Liver (tissue), 9 donors: ENCODE results near the gene INPP5A. TPM values are rescaled to one million over a fixed set of nuclear protein-coding genes. Genes with fewer than 3 reads are reported as not detected.

Experiments used
- DNase-seq: peaks from one replicate; pipeline ENCODE4 v3.0.0-alpha.2; 2017; ENCODE audit warnings: low spot score
- H3K27ac ChIP-seq, 2 donors: one replicate each; pipeline ENCODE4 v1.7.0; 2013; ENCODE audit warnings: inconsistent platforms in 2 of 2, low read length in 2 of 2, control low read depth in 1 of 2, low read depth in 1 of 2, mild to moderate bottlenecking in 1 of 2
- H3K27me3 ChIP-seq, 4 donors: one replicate each; pipeline versions ENCODE4 v1.6.1 to v1.7.0; 2013; ENCODE audit warnings: low read length in 3 of 4, inconsistent platforms in 1 of 4, mild to moderate bottlenecking in 1 of 4, moderate library complexity in 1 of 4; ENCODE audit not compliant: control insufficient read depth in 4 of 4, insufficient read depth in 4 of 4
- H3K36me3 ChIP-seq, 4 donors: one replicate each; pipeline versions ENCODE4 v1.6.1 to v1.7.0; 2013; ENCODE audit warnings: low read length in 3 of 4, mild to moderate bottlenecking in 3 of 4, low read depth in 1 of 4, moderate library complexity in 1 of 4; ENCODE audit not compliant: control insufficient read depth in 4 of 4, insufficient read depth in 3 of 4
- H3K4me1 ChIP-seq, 4 donors: one replicate each; pipeline versions ENCODE4 v1.6.1 to v1.7.0; 2013; ENCODE audit warnings: low read length in 3 of 4, mild to moderate bottlenecking in 3 of 4, moderate library complexity in 1 of 4; ENCODE audit not compliant: control insufficient read depth in 4 of 4, insufficient read depth in 4 of 4
- H3K4me3 ChIP-seq, 3 donors: one replicate each; pipeline versions ENCODE4 v1.6.1 to v1.7.0; 2013; ENCODE audit warnings: low read length in 3 of 3, control low read depth in 1 of 3, low read depth in 1 of 3, mild to moderate bottlenecking in 1 of 3
- H3K9ac ChIP-seq, 2 donors: one replicate each; pipeline ENCODE4 v1.7.0; 2013; ENCODE audit warnings: low read length in 2 of 2, mild to moderate bottlenecking in 2 of 2, moderate library complexity in 2 of 2, control low read depth in 1 of 2, low read depth in 1 of 2
- H3K9me3 ChIP-seq, 4 donors: one replicate each; pipeline versions ENCODE4 v1.6.1 to v1.7.0; 2013; ENCODE audit warnings: low read length in 3 of 4; ENCODE audit not compliant: control insufficient read depth in 4 of 4
- EGR1 ChIP-seq, 2 donors: IDR thresholded peaks; 2 replicates each; pipeline ENCODE4 v1.6.1; 2016 to 2018; ENCODE audit warnings: antibody characterized with exemption in 2 of 2, low read depth in 2 of 2
- FOXA1 ChIP-seq: IDR thresholded peaks from 2 replicates; pipeline ENCODE4 v1.6.1; 2016; ENCODE audit warnings: antibody characterized with exemption
- FOXA2 ChIP-seq: IDR thresholded peaks from 2 replicates; pipeline ENCODE4 v1.6.1; 2016; ENCODE audit warnings: antibody characterized with exemption
- GABPA ChIP-seq, 2 donors: IDR thresholded peaks in 1 of 2; conservative IDR thresholded peaks in 1 of 2; 2 replicates each; pipeline ENCODE4 v1.6.1; 2016; ENCODE audit warnings: antibody characterized with exemption in 2 of 2, mild to moderate bottlenecking in 1 of 2, moderate library complexity in 1 of 2
- HNF4A ChIP-seq, 2 donors: conservative IDR thresholded peaks; 2 replicates each; pipeline ENCODE4 v1.6.1; 2016; ENCODE audit warnings: antibody characterized with exemption in 2 of 2, mild to moderate bottlenecking in 2 of 2
- JUND ChIP-seq, 2 donors: IDR thresholded peaks; 2 replicates each; pipeline ENCODE4 v1.6.1; 2016; ENCODE audit warnings: antibody characterized with exemption in 2 of 2
- NR2F2 ChIP-seq: IDR thresholded peaks from 2 replicates; pipeline ENCODE4 v1.6.1; 2016; ENCODE audit warnings: antibody characterized with exemption
- RAD21 ChIP-seq, 2 donors: IDR thresholded peaks; 2 replicates each; pipeline ENCODE4 v1.6.1; 2016; ENCODE audit warnings: antibody characterized with exemption in 2 of 2, mild to moderate bottlenecking in 2 of 2
- RXRA ChIP-seq, 2 donors: IDR thresholded peaks; 2 replicates each; pipeline ENCODE4 v1.6.1; 2017 to 2018; ENCODE audit warnings: antibody characterized with exemption in 2 of 2, mild to moderate bottlenecking in 1 of 2
- SP1 ChIP-seq: IDR thresholded peaks from 2 replicates; pipeline ENCODE4 v1.6.1; 2018; ENCODE audit warnings: antibody characterized with exemption, mild to moderate bottlenecking
- TAF1 ChIP-seq: conservative IDR thresholded peaks from 2 replicates; pipeline ENCODE4 v1.6.1; 2016; ENCODE audit warnings: antibody characterized with exemption, mild to moderate bottlenecking
- YY1 ChIP-seq: IDR thresholded peaks from 2 replicates; pipeline ENCODE4 v1.6.1; 2016; ENCODE audit warnings: antibody characterized with exemption, mild to moderate bottlenecking
- WGBS: extraction: QIAGEN DNeasy Blood & Tissue Kit; methylation state at CpG from one replicate; pipeline ENCODE4 v1.1.7; 2013; 5-methylcytosine and 5-hydroxymethylcytosine counted together
- polyA plus RNA-seq, 2 donors: library from polyadenylated mRNA; stranded (reverse) in 1 of 2; unstranded in 1 of 2; fragments of 200-250 nt in 1 of 2; fragments of >200 nt in 1 of 2; fragmentation: Nextera tagmentation in 1 of 2; extraction: Ambion mirVana in 1 of 2; gene quantifications; one replicate each; pipeline versions ENCODE4 v1.2.1 to v1.2.3, GENCODE V29; 2013 to 2015
- total RNA-seq, 2 donors: library from RNA; depleted of rRNA; stranded (reverse); fragments of >200 nt; gene quantifications; one replicate each; pipeline ENCODE4 v1.2.3, GENCODE V29; 2014
- TF ChIP-seq, protein P1 (sequence below): IDR thresholded peaks from 2 replicates; pipeline ENCODE4 v1.6.1; 2016; ENCODE audit warnings: antibody characterized with exemption
- TF ChIP-seq, protein P2 (sequence below): IDR thresholded peaks from 2 replicates; pipeline ENCODE4 v1.6.1; 2016; ENCODE audit warnings: antibody characterized with exemption, mild to moderate bottlenecking
- TF ChIP-seq, protein P3 (sequence below): fragments of 150-350 bp; IDR thresholded peaks from 2 replicates; pipeline ENCODE4 v1.5.1; 2017; ENCODE audit warnings: improper control_type of control experiment, low read depth, low read length; ENCODE audit not compliant: missing input control
- TF ChIP-seq, protein P4 (sequence below): IDR thresholded peaks from 2 replicates; pipeline ENCODE4 v1.6.1; 2016; ENCODE audit warnings: antibody characterized with exemption
- donor health status: healthy.
- donor health status: healthy.
- donor health status: healthy.
- donor health status: healthy.
- donor health status: healthy.

Gene INPP5A
- total and polyA plus RNA-seq, 4 donors = 4.3 to 26.5 (median 10.9) TPM

DNA sequence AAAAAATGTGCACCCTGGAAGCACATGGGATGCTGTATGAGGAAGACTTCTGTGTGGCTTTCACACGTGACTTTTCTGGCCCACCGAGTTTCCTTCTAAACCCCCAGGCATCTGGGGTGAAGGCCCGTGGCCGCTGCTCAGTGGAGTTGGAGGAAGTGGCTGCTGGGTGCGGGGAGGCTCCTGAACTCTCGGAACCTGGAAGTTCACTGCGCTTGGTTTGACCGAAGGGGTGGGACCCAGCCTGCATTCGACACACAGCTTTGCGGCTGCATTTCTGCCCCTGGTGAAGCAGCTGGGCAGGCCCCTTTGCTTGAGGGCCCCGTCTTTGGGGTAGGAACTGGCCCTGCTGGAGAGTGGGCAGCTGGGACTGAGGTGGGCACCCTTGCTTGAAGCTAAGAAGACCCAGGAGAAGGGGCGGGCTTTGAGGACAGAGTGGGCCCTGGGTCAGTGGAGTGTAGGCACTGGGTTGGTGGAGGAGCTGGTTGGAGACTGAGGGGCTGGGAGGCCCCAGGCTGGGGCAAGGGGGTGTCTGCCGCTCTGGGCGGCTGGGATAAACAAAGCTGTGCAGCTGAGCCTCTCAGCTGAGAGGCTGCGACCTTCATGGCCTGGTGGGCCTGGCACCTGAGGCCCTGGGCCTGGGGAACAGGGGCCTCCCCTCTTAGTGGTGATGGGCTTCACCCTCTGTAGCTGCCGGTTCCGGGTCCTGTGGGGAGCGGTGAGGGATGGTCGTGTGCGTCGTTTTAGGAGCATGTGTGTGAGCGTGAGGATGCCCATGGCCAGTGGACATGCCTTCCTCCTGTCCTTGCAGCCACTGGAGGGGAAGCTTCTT is 78.0 kb downstream of the INPP5A start:
- H3K27ac ChIP-seq = no peak overlapping the region
- DNase-seq = no peak
- WGBS = 89% methylated on average over 22 of the region's 22 CpGs

More for the DNA sequence above, 78.0 kb downstream of the INPP5A start:
- Histone ChIP-seq H3K4me3 (no peak overlapping the region), H3K4me1 (peaks cover 0 to 3% (median 0%) of the 10 kb centered on the region in 4 donors), H3K9ac (no peak overlapping the region), H3K9me3 (peaks cover 0 to 2% (median 0%) of the 10 kb centered on the region in 4 donors), H3K27me3 (no peaks in the 10 kb centered on the region), H3K36me3 (no peaks in the 10 kb centered on the region)
- TF ChIP-seq GABPA (IDR thresholded peaks at IDR 0.05 in 1 of 2, conservative IDR thresholded peaks at IDR 0.05 in 1 of 2) = no peak
- TF ChIP-seq TAF1 = no peak
- TF ChIP-seq RAD21 (IDR thresholded peaks at IDR 0.05) = no peak
- no peak for TF ChIP-seq EGR1 (IDR thresholded peaks at IDR 0.05; ENCODE audit: low read depth in 2 of 2)
- no peak for TF ChIP-seq YY1
- TF ChIP-seq SP1 = no peak
- no peak for TF ChIP-seq FOXA2
- TF ChIP-seq, protein P1, sequence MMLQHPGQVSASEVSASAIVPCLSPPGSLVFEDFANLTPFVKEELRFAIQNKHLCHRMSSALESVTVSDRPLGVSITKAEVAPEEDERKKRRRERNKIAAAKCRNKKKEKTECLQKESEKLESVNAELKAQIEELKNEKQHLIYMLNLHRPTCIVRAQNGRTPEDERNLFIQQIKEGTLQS = no peak
- TF ChIP-seq, protein P2, sequence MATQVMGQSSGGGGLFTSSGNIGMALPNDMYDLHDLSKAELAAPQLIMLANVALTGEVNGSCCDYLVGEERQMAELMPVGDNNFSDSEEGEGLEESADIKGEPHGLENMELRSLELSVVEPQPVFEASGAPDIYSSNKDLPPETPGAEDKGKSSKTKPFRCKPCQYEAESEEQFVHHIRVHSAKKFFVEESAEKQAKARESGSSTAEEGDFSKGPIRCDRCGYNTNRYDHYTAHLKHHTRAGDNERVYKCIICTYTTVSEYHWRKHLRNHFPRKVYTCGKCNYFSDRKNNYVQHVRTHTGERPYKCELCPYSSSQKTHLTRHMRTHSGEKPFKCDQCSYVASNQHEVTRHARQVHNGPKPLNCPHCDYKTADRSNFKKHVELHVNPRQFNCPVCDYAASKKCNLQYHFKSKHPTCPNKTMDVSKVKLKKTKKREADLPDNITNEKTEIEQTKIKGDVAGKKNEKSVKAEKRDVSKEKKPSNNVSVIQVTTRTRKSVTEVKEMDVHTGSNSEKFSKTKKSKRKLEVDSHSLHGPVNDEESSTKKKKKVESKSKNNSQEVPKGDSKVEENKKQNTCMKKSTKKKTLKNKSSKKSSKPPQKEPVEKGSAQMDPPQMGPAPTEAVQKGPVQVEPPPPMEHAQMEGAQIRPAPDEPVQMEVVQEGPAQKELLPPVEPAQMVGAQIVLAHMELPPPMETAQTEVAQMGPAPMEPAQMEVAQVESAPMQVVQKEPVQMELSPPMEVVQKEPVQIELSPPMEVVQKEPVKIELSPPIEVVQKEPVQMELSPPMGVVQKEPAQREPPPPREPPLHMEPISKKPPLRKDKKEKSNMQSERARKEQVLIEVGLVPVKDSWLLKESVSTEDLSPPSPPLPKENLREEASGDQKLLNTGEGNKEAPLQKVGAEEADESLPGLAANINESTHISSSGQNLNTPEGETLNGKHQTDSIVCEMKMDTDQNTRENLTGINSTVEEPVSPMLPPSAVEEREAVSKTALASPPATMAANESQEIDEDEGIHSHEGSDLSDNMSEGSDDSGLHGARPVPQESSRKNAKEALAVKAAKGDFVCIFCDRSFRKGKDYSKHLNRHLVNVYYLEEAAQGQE = no peak
- TF ChIP-seq, protein P3, sequence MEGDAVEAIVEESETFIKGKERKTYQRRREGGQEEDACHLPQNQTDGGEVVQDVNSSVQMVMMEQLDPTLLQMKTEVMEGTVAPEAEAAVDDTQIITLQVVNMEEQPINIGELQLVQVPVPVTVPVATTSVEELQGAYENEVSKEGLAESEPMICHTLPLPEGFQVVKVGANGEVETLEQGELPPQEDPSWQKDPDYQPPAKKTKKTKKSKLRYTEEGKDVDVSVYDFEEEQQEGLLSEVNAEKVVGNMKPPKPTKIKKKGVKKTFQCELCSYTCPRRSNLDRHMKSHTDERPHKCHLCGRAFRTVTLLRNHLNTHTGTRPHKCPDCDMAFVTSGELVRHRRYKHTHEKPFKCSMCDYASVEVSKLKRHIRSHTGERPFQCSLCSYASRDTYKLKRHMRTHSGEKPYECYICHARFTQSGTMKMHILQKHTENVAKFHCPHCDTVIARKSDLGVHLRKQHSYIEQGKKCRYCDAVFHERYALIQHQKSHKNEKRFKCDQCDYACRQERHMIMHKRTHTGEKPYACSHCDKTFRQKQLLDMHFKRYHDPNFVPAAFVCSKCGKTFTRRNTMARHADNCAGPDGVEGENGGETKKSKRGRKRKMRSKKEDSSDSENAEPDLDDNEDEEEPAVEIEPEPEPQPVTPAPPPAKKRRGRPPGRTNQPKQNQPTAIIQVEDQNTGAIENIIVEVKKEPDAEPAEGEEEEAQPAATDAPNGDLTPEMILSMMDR = no peak
- no peak for TF ChIP-seq NR2F2
- TF ChIP-seq HNF4A (conservative IDR thresholded peaks at IDR 0.05) = no peak
- TF ChIP-seq FOXA1 = no peak
- TF ChIP-seq JUND (IDR thresholded peaks at IDR 0.05) = no peak
- no peak for TF ChIP-seq RXRA (IDR thresholded peaks at IDR 0.05)
- TF ChIP-seq, protein P4, sequence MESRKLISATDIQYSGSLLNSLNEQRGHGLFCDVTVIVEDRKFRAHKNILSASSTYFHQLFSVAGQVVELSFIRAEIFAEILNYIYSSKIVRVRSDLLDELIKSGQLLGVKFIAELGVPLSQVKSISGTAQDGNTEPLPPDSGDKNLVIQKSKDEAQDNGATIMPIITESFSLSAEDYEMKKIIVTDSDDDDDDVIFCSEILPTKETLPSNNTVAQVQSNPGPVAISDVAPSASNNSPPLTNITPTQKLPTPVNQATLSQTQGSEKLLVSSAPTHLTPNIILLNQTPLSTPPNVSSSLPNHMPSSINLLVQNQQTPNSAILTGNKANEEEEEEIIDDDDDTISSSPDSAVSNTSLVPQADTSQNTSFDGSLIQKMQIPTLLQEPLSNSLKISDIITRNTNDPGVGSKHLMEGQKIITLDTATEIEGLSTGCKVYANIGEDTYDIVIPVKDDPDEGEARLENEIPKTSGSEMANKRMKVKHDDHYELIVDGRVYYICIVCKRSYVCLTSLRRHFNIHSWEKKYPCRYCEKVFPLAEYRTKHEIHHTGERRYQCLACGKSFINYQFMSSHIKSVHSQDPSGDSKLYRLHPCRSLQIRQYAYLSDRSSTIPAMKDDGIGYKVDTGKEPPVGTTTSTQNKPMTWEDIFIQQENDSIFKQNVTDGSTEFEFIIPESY = no peak
